Pancreas (tissue), 10 donors: ENCODE data around the gene ATRNL1. TPM values are rescaled to one million over a fixed set of nuclear protein-coding genes. Genes with fewer than 3 reads are reported as not detected.

Experiments
- ATAC-seq, 4 donors: fragments of 200-7000 bp; cut with Tn5 transposase; one replicate each; pipeline versions ENCODE4 v1.8.0 to v1.9.1; 2020; ENCODE audit warnings: mild to moderate bottlenecking in 4 of 4, moderate library complexity in 4 of 4
- DNase-seq, 6 donors: peaks; one replicate each; pipeline ENCODE4 v3.0.0-alpha.2; 2020
- FAIRE-seq: peaks from 2 replicates; lab custom pipeline; 2012; peaks lifted over from hg19 to GRCh38; lab: Jason Lieb, UNC
- H3K27ac ChIP-seq, 4 donors: fragments of 200-600 bp; sonication (generic); 1 replicate in 3 of 4; 2 replicates in 1 of 4; pipeline versions ENCODE4 v1.5.0 to v1.8.0; 2020
- H3K27me3 ChIP-seq, 4 donors: fragments of 200-600 bp; one replicate each; pipeline ENCODE4 v1.8.0; 2021
- H3K36me3 ChIP-seq, 3 donors: fragments of 200-600 bp; sonication (generic) in 1 of 3; one replicate each; pipeline versions ENCODE4 v1.5.0 to v1.8.0; 2020 to 2021
- H3K4me1 ChIP-seq, 3 donors: fragments of 200-600 bp; one replicate each; pipeline ENCODE4 v1.8.0; 2021
- H3K4me3 ChIP-seq, 4 donors: fragments of 200-600 bp; sonication (generic) in 2 of 4; one replicate each; pipeline versions ENCODE4 v1.5.0 to v1.8.0; 2020 to 2021
- H3K9me3 ChIP-seq, 4 donors: fragments of 200-600 bp; one replicate each; pipeline ENCODE4 v1.8.0; 2021
- WGBS, 2 donors: extraction: QIAGEN DNeasy Blood & Tissue Kit; methylation state at CpG; one replicate each; pipeline ENCODE4 v1.1.7; 2013; 5-methylcytosine and 5-hydroxymethylcytosine counted together
- intact Hi-C, 3 donors: fragments of 100-400 bp; cut with DNase I; formaldehyde crosslinking; loops; one replicate each; pipeline versions ENCODE4 v1.11.1 to v1.14.2; 2022
- polyA plus RNA-seq, 2 donors: library from polyadenylated mRNA; stranded (reverse); fragments of 200-250 nt; gene quantifications; one replicate each; pipeline ENCODE4 v1.2.3, GENCODE V29; 2013
- total RNA-seq, 6 donors: library from RNA; stranded (reverse); fragmentation: NEBNext Ultra II Directional in 4 of 6; extraction: Animal tissue kit (Norgen Biotek cat#: 25700) in 4 of 6; gene quantifications; one replicate each; pipeline versions ENCODE4 v1.2.1 to v1.2.4, GENCODE V29; 2021 to 2023
- TF ChIP-seq, protein P1 (sequence below), 4 donors: fragments of 200-600 bp; sonication (generic) in 3 of 4; IDR thresholded peaks; one replicate each; pipeline versions ENCODE4 v1.5.0 to v1.8.0; 2021; ENCODE audit warnings: antibody characterized with exemption in 4 of 4
- donor health status: healthy with polysubstance abuse.
- donor health status: DM: no; HTN: no; CAD: no; lungs with moderate emphysema.
- donor health status: DM: no; HTN: no; CAD: no.
- donor health status: control.
- donor health status: control.
- donor health status: Bipolar disorder and iron deficiency.
- donor health status: DM: yes; HTN: yes; CAD: no.
- donor health status: DM: no; HTN: no; CAD: no.
- donor health status: DM: no; HTN: no; CAD: no.
- donor health status: DM: yes; HTN: yes; CAD: no.

Gene ATRNL1
- total and polyA plus RNA-seq, 8 donors = 0.91 to 5.7 (median 3.9) TPM

DNA sequence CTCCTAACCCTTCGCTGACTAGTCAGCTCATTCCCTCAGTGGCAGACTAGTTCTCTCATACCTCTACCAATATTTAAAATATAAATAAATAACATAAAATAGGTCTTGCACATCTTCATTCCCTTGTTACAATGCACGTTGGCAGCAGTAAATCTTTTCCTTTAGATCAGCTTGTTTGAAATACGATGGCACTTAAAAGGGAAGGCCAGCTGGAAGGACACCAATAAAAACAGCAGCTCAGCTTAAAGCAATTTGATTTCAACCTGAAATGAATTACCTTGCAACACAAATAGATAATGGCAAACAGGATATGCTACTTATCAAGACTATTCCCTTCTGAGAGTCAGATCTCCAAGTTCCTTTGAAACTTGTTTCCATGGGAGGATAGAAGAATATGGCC is 858.1 kb downstream of the ATRNL1 start:
- FAIRE-seq = no peak
- peaks cover 0 to 21% (median 10%) of the 10 kb centered on the region in 3 donors for H3K4me1 ChIP-seq
- H3K9me3 ChIP-seq = no peaks in the 10 kb centered on the region
- H3K4me3 ChIP-seq = no peak overlapping the region
- 44 to 48% methylated on average over 3 of the region's 3 CpGs for WGBS, 2 donors
- H3K27ac ChIP-seq = no peak overlapping the region
- TF ChIP-seq, protein P1, sequence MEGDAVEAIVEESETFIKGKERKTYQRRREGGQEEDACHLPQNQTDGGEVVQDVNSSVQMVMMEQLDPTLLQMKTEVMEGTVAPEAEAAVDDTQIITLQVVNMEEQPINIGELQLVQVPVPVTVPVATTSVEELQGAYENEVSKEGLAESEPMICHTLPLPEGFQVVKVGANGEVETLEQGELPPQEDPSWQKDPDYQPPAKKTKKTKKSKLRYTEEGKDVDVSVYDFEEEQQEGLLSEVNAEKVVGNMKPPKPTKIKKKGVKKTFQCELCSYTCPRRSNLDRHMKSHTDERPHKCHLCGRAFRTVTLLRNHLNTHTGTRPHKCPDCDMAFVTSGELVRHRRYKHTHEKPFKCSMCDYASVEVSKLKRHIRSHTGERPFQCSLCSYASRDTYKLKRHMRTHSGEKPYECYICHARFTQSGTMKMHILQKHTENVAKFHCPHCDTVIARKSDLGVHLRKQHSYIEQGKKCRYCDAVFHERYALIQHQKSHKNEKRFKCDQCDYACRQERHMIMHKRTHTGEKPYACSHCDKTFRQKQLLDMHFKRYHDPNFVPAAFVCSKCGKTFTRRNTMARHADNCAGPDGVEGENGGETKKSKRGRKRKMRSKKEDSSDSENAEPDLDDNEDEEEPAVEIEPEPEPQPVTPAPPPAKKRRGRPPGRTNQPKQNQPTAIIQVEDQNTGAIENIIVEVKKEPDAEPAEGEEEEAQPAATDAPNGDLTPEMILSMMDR (IDR thresholded peaks at IDR 0.05) = no peak
- no peak for DNase-seq
- intact Hi-C loops = no loop called here
- H3K27me3 ChIP-seq = no peaks in the 10 kb centered on the region
- no peaks in the 10 kb centered on the region for H3K36me3 ChIP-seq
- no peak for ATAC-seq

DNA sequence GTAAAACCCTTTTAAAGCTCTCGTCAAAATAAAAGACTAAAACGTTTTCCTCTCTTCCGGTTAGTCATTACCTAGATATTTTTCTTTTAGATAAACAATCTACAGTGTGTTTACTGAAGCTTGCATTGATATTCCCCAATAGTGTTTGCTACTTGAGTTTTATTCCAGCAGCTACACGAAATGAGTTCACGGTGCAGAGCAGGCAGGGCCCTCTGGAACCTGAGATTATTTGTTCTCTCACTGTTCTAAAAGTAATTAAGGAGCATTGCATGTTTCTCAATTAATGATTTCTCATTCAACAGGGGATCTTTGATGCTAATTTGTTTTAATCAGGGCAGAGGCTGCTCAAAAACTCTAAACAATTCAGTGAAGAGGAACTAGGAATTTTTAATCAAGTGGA is 860.1 kb downstream of the ATRNL1 start:
- no peaks in the 10 kb centered on the region for H3K9me3 ChIP-seq
- no peak for DNase-seq
- intact Hi-C loops = no loop called here
- no peak overlapping the region for H3K27ac ChIP-seq
- ATAC-seq = no peak
- WGBS, 2 donors = 14 to 19% methylated on average over 5 of the region's 5 CpGs
- H3K36me3 ChIP-seq = no peaks in the 10 kb centered on the region
- no peaks in the 10 kb centered on the region for H3K27me3 ChIP-seq
- H3K4me1 ChIP-seq = peaks cover 0 to 21% (median 10%) of the 10 kb centered on the region in 3 donors
- TF ChIP-seq, protein P1 (IDR thresholded peaks at IDR 0.05) = no peak
- FAIRE-seq = no peak
- no peak overlapping the region for H3K4me3 ChIP-seq

- peaks cover 0 to 21% (median 10%) of the 10 kb centered on the region in 3 donors for H3K4me1 ChIP-seq
- intact Hi-C loops = no loop called here
- ATAC-seq (no peak), DNase-seq (no peak), FAIRE-seq (no peak)
- WGBS, 2 donors = 66 to 70% methylated on average over 7 of the region's 7 CpGs
- TF ChIP-seq, protein P1 (IDR thresholded peaks at IDR 0.05) = no peak
- H3K27me3 ChIP-seq = no peaks in the 10 kb centered on the region
- no peaks in the 10 kb centered on the region for H3K9me3 ChIP-seq
- no peak overlapping the region for H3K4me3 ChIP-seq
- H3K36me3 ChIP-seq = no peaks in the 10 kb centered on the region
- H3K27ac ChIP-seq = no peak overlapping the region
Observed at GRCh38 chr10:115953968-115954367, 860.8 kb downstream of the ATRNL1 start.

DNA sequence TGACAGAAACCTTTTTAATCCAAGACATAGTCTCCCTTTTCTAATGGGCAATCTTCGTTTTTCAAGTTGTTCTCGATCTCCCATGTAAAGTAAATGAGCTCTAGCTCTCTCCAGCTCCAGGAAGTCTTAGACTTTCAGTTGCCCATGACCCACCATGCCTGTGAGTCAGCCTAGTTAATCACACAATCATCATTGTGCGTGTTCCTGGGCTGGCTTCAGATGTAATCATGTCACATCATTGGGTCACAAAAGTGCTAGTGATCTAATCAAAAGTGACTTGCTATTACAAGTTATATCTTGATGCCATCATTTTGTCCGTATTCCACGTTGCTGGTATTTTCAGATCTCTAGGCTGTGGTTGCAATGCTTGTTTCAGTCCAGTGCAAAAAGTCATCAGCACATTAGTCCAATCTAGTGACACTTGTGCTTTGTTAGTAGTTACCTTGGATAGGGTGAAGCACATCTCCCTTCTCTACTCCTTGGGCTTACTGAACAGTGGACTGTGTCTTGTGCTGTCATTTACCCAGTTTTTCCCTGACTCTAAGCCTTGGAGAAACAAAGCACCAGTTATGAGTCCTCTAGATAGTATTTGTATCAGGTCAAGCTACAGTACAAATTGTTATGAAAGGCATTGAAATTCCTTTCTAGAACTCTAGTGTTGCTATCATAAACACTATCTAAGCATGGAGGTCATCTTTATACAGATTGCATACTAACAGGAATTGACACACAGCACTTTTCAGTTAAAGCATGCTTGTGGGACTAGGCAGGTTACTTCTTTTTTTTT is 863.3 kb downstream of the ATRNL1 start:
- intact Hi-C loops = no loop called here

More for the DNA sequence above, 863.3 kb downstream of the ATRNL1 start:
- H3K27me3 ChIP-seq = no peaks in the 10 kb centered on the region
- FAIRE-seq (no peak), DNase-seq (no peak), ATAC-seq (no peak)
- H3K36me3 ChIP-seq = no peaks in the 10 kb centered on the region
- no peaks in the 10 kb centered on the region for H3K9me3 ChIP-seq
- TF ChIP-seq, protein P1 (IDR thresholded peaks at IDR 0.05) = no peak
- H3K4me3 ChIP-seq = no peak overlapping the region
- H3K27ac ChIP-seq = no peak overlapping the region
- WGBS, 2 donors = 89 to 90% methylated on average over 5 of the region's 5 CpGs
- peaks cover 0 to 11% (median 5%) of the 10 kb centered on the region in 3 donors for H3K4me1 ChIP-seq
